ENCODE data around the gene MYO1E. TPM values are rescaled to one million over a fixed set of nuclear protein-coding genes. Genes with fewer than 3 reads are reported as not detected.

Gene MYO1E
- total and polyA plus RNA-seq, 2 of the 8 experiments (the other 6 are each of a cell fraction or from before 2014, with no cell fraction given) = 19.6 to 142 TPM

DNA sequence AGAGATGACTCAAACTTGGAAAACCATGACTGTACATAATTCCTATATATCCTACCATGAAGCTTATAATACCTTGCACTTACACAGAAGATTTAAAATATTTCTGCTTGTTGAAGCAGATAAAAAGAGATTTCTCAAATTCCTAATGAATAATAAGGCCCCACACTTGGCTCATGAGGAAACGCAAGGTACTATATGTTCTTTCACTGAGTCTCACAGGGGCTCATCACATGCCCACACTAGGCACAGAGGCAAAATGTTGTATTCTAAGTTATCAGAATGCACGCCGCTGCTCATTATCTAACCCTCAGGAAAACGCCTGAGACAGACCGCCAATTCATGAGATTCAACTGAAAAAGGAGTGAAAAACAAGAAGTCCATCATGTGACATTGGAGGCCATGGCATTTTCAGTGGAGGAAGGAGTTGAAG lies 5.6 kb downstream of the MYO1E start (continued):
- TF ChIP-seq CBX8 (IDR thresholded peaks at IDR 0.05; ENCODE audit: borderline replicate concordance, low read depth, low read length) = no peak
